ENCODE measurements around the gene KCNN1. TPM values are rescaled to one million over a fixed set of nuclear protein-coding genes. Genes with fewer than 3 reads are reported as not detected.
A peak's percentile ranks its signal among the peaks of the same experiment; 100 is the strongest.

KCNN1 gene
- total RNA-seq, 1 donor from 2014 or later = 1.8 TPM

DNA sequence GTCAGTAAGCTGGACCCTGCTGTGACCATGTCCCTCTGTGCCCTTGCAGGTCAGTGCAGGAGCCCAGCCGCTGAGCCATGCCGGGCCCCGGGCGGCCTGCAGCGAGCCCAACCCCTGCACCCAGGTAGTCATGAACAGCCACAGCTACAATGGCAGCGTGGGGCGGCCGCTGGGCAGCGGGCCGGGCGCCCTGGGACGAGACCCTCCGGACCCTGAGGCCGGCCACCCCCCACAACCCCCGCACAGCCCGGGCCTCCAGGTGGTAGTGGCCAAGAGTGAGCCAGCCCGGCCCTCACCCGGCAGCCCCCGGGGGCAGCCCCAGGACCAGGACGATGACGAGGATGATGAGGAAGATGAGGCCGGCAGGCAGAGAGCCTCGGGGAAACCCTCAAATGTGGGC lies 6.9 kb downstream of the KCNN1 start:
- no peak overlapping the region for H3K27ac ChIP-seq
- no peaks in the 10 kb centered on the region for H3K4me1 ChIP-seq
- no peaks in the 10 kb centered on the region for H3F3A ChIP-seq (ENCODE audit: low read depth)
- H3K4me2 ChIP-seq = no peak overlapping the region
- H3K36me3 Mint-ChIP-seq = peaks cover 2% of the 10 kb centered on the region
- no peak overlapping the region for H3K4me3 ChIP-seq
- H4K20me1 ChIP-seq (ENCODE audit: low read depth) = no peaks in the 10 kb centered on the region
- H3K27me3 ChIP-seq = no peaks in the 10 kb centered on the region
- no peak overlapping the region for H3K4me3 Mint-ChIP-seq
- no peak overlapping the region for H3K9ac ChIP-seq
- H3K9me3 ChIP-seq (ENCODE audit: low read depth) = no peaks in the 10 kb centered on the region
- no peak for DNase-seq (ENCODE audit: low spot score)
- H2AFZ ChIP-seq (replicated peaks) = no peak overlapping the region
- no peaks in the 10 kb centered on the region for H3K36me3 ChIP-seq
- H3K79me2 ChIP-seq (ENCODE audit: low read depth) = no peaks in the 10 kb centered on the region
- peaks cover 15% of the 10 kb centered on the region for H3K4me1 Mint-ChIP-seq
- peaks cover 6% of the 10 kb centered on the region for H3K27me3 Mint-ChIP-seq (ENCODE audit: insufficient read depth, low read depth)
- TF ChIP-seq EZH2phosphoT487 (IDR thresholded peaks at IDR 0.05) (no peak), EZH2 (IDR thresholded peaks at IDR 0.05) (no peak), CTCF (IDR thresholded peaks at IDR 0.05) (no peak)
- no peaks in the 10 kb centered on the region for H3K9me3 Mint-ChIP-seq
- H3K27ac Mint-ChIP-seq = no peak overlapping the region

- TF ChIP-seq CTCF (IDR thresholded peaks at IDR 0.05) (no peak), EZH2phosphoT487 (IDR thresholded peaks at IDR 0.05) (no peak), EZH2 (IDR thresholded peaks at IDR 0.05) (no peak)
These were observed 7.6 kb downstream of the KCNN1 start for GRCh38 chr19:17974551-17974950.

GRCh38 chr19:17975032-17975431 lies 8.1 kb downstream of the KCNN1 start:
- no peaks in the 10 kb centered on the region for H3K4me1 ChIP-seq
- no peaks in the 10 kb centered on the region for H3K79me2 ChIP-seq (ENCODE audit: low read depth)
- H3K27me3 Mint-ChIP-seq (ENCODE audit: insufficient read depth, low read depth) = peaks cover 4% of the 10 kb centered on the region
- no peak overlapping the region for H2AFZ ChIP-seq (replicated peaks)
- no peaks in the 10 kb centered on the region for H3K27me3 ChIP-seq
- no peak overlapping the region for H3K9ac ChIP-seq
- H3K4me1 Mint-ChIP-seq = peaks cover 15% of the 10 kb centered on the region
- no peaks in the 10 kb centered on the region for H3K36me3 ChIP-seq
- no peaks in the 10 kb centered on the region for H3F3A ChIP-seq (ENCODE audit: low read depth)
- H3K4me3 Mint-ChIP-seq = no peak overlapping the region
- H3K4me2 ChIP-seq = no peak overlapping the region
- TF ChIP-seq EZH2 (IDR thresholded peaks at IDR 0.05) = no peak
- TF ChIP-seq EZH2phosphoT487 (IDR thresholded peaks at IDR 0.05) = no peak
- no peak for TF ChIP-seq CTCF (IDR thresholded peaks at IDR 0.05)
- peaks cover 2% of the 10 kb centered on the region for H3K36me3 Mint-ChIP-seq
- no peaks in the 10 kb centered on the region for H3K9me3 Mint-ChIP-seq
- no peak for DNase-seq (ENCODE audit: low spot score)
- H4K20me1 ChIP-seq (ENCODE audit: low read depth) = no peaks in the 10 kb centered on the region
- peak overlapping the region; percentile 54 for H3K27ac Mint-ChIP-seq
- H3K9me3 ChIP-seq (ENCODE audit: low read depth) = no peaks in the 10 kb centered on the region
- H3K4me3 ChIP-seq = no peak overlapping the region
- no peak overlapping the region for H3K27ac ChIP-seq

More at GRCh38 chr19:17974551-17974950, 7.6 kb downstream of the KCNN1 start:
- Histone ChIP-seq H3K4me1 (no peaks in the 10 kb centered on the region), H4K20me1 (ENCODE audit: low read depth) (no peaks in the 10 kb centered on the region), H3K9me3 (ENCODE audit: low read depth) (no peaks in the 10 kb centered on the region), H2AFZ (replicated peaks) (no peak overlapping the region), H3K27me3 (no peaks in the 10 kb centered on the region), H3K4me3 (no peak overlapping the region), H3K36me3 (no peaks in the 10 kb centered on the region), H3K27ac (no peak overlapping the region), H3K79me2 (ENCODE audit: low read depth) (no peaks in the 10 kb centered on the region), H3F3A (ENCODE audit: low read depth) (no peaks in the 10 kb centered on the region), H3K9ac (no peak overlapping the region), H3K4me2 (no peak overlapping the region)
- Mint-ChIP-seq H3K4me1 (peaks cover 15% of the 10 kb centered on the region), H3K4me3 (no peak overlapping the region), H3K9me3 (no peaks in the 10 kb centered on the region), H3K27ac (no peak overlapping the region), H3K27me3 (ENCODE audit: insufficient read depth, low read depth) (peaks cover 4% of the 10 kb centered on the region), H3K36me3 (peaks cover 2% of the 10 kb centered on the region)
- no peak for DNase-seq (ENCODE audit: low spot score)
